Uterus (tissue), 2 donors: ENCODE results near the gene PI4K2A.

Experiments
- CTCF ChIP-seq, 4 experiments: fragments of 200-600 bp in 2 of 4; fragments of 450-650 bp in 2 of 4; sonication (generic) in 2 of 4; IDR thresholded peaks; one replicate each; pipeline ENCODE4 v1.5.1; 2016 to 2019; ENCODE audit warnings: antibody characterized with exemption in 4 of 4, mild to moderate bottlenecking in 2 of 4, moderate library complexity in 1 of 4
- POLR2A ChIP-seq, 2 donors: fragments of 450-650 bp; IDR thresholded peaks; one replicate each; pipeline ENCODE4 v1.6.1; 2016; ENCODE audit warnings: antibody characterized with exemption in 2 of 2, mild to moderate bottlenecking in 1 of 2, moderate library complexity in 1 of 2

- TF ChIP-seq CTCF (IDR thresholded peaks at IDR 0.05) = no peak
- no peak for TF ChIP-seq POLR2A (IDR thresholded peaks at IDR 0.05)
Observed at GRCh38 chr10:97633921-97634320, 6.5 kb upstream of the PI4K2A start.
